ENCODE measurements around the gene SYNCRIP. TPM values are rescaled to one million over a fixed set of nuclear protein-coding genes. Genes with fewer than 3 reads are reported as not detected.
A peak's percentile ranks its signal among the peaks of the same experiment; 100 is the strongest.

The SYNCRIP gene
- total RNA-seq (10 to 100 TPM; 73.5 to 85.1 (median 80.5) TPM), total RNA-seq (58.9 to 414 (median 113) reads per million in 29 experiments)
- 81.2 TPM for total RNA-seq (2013)

DNA sequence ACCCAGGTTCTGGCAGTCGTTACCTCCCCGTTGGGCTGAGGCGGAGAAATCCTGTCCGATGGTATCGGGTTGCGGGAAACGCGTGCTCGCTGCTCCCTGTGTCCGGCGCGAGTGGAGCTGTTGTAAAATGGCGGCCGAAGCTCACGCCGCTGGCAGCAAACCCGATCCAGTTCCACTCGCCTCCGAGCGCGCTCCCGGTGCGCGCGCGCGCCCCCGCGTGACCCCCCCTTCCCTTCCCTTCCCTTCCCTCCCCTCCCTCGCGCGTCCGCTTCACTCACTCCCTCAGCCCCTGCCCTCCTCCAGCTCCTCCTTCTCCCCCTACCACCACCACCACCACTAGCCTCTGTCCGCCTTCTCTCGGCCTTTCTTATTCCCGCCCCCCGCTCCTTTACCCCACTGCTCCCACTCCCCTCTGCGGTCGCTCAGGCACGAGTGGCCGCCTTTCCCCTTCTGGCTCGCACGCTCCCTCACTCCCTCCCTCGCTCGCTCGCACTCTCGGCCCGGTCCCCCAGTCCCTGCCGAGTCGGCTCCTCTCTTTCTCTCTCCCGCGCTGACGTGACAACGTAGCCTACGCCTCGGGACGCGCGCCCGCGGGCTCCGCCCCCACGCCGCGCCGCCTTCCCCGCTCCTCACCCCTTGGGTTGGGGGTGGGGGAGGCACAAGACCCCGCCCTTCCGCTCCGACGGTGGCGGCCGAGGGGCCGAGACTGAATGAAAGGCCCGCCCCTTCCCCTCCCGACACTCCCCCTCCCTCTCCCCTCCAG is at the start of gene SYNCRIP:
Gene SYNCRIP (minus strand): TSS at position 113 of the 763 bp plus-strand sequence. CDS start 1,447 bp downstream, outside the sequence.
- H3K27me3 ChIP-seq (replicated peaks in 1 of 2; ENCODE audit: control insufficient read depth in 2 of 2, extremely low read depth in 1 of 2, insufficient read depth in 2 of 2, low read length in 1 of 2): no peaks in the 10 kb centered on the region
- H3K9me3 ChIP-seq: no peaks in the 10 kb centered on the region
- peak within 1 kb of the TSS; percentile 87 to 93 (median 91) for H3K4me3 Mint-ChIP-seq
- H3K27ac Mint-ChIP-seq: peak within 1 kb of the TSS; percentile 97 to 99
- peaks cover 12 to 27% of the 10 kb centered on the region in 2 experiments for H3K4me1 ChIP-seq (ENCODE audit: control insufficient read depth in 1 of 2, extremely low read depth in 1 of 2, insufficient read depth in 2 of 2, low read length in 2 of 2)
- ChIA-PET POLR2A (interaction anchor here (0.5 to 10.0 kb wide), 12 partner anchors 27 to 90 kb away, joined by 3 to 441 read pairs (median 5); partner anchors contain the start of gene SNX14 (in 1 of the 2)), CTCF (interaction anchor here in 1 of 2 donors (0.6 to 3.8 kb wide), 4 partner anchors 33 to 49 kb away, joined by 3 to 65 read pairs (median 6); partner anchors contain the start of gene SNX14)
- DNase-seq (peak; percentile 96 to 99 (median 98)), ATAC-seq (replicated peaks in 1 of 4) (peak; percentile 81 to 86 (median 82))
- peaks cover 30% of the 10 kb centered on the region for H3K36me3 Mint-ChIP-seq
- peaks cover 45 to 52% (median 48%) of the 10 kb centered on the region in 3 donors for H3K4me1 Mint-ChIP-seq
- H3K27me3 Mint-ChIP-seq: no peaks in the 10 kb centered on the region
- H3K4me3 ChIP-seq (ENCODE audit: control insufficient read depth in 1 of 2, extremely low read depth in 1 of 2, low read length in 1 of 2): peak within 1 kb of the TSS; percentile 93 to 100
- H3K27ac ChIP-seq (ENCODE audit: low read length): peak within 1 kb of the TSS; percentile 99
- peaks cover 4 to 16% of the 10 kb centered on the region in 2 donors for H3K36me3 ChIP-seq (ENCODE audit: control insufficient read depth in 2 of 2, extremely low read depth in 1 of 2, insufficient read depth in 1 of 2, low read length in 1 of 2)
- WGBS (ENCODE audit: insufficient coverage): 0% methylated on average over 54 of the region's 76 CpGs
- no peaks in the 10 kb centered on the region for H3K9me3 Mint-ChIP-seq

DNA sequence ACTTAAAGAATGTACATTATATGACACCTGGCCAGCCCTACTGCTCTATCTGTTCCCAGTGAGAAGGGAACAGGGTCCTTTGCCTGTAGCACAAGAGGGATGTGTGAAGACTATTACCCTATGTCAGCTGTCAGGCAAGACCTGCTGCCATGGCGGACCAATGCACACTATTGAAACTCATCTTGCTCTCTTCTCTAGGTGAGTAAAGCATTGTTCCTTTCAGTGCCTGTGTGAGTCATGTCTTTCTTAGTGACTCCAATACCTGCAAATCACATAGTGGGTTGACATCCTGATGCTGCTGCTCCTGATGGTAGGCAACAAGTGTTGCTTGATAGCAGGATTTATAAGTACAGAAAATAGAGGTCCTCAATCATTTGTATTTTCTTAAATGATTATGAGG is 48.8 kb upstream of the SYNCRIP start:
- H3K4me1 Mint-ChIP-seq: no peaks in the 10 kb centered on the region
- no peak overlapping the region for H3K27ac ChIP-seq (ENCODE audit: low read length)

DNA sequence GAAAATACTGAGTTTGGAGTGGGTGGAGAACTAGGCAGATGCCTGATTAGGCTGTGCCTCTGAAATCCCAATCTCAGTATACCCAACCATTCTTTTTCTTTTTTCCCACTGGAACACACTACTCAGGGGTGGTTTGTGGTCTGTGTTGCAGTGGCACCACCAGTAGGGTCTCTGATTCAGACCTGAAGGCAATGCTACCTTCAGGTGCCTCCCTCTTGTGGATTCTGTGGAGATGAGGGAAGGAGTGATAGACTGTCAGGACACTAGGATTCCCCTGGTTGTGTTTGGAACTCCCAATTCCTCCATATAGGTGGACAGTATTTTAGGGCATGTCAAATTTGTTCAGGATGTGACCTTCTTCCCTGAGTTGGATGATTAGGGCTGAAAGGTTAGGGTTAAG is 47.4 kb upstream of the SYNCRIP start:
- ATAC-seq (replicated peaks in 1 of 4) (no peak), DNase-seq (no peak)
- Histone ChIP-seq H3K27ac (ENCODE audit: low read length) (no peak overlapping the region), H3K36me3 (ENCODE audit: control insufficient read depth in 2 of 2, extremely low read depth in 1 of 2, insufficient read depth in 1 of 2, low read length in 1 of 2) (no peaks in the 10 kb centered on the region), H3K27me3 (replicated peaks in 1 of 2; ENCODE audit: control insufficient read depth in 2 of 2, extremely low read depth in 1 of 2, insufficient read depth in 2 of 2, low read length in 1 of 2) (peaks cover 0 to 3% of the 10 kb centered on the region in 2 experiments), H3K4me1 (ENCODE audit: control insufficient read depth in 1 of 2, extremely low read depth in 1 of 2, insufficient read depth in 2 of 2, low read length in 2 of 2) (no peaks in the 10 kb centered on the region), H3K9me3 (no peaks in the 10 kb centered on the region), H3K4me3 (ENCODE audit: control insufficient read depth in 1 of 2, extremely low read depth in 1 of 2, low read length in 1 of 2) (no peak overlapping the region)
- H3K4me1 Mint-ChIP-seq: no peaks in the 10 kb centered on the region
- H3K4me3 Mint-ChIP-seq: no peak overlapping the region
- no peak overlapping the region for H3K27ac Mint-ChIP-seq
- POLR2A ChIA-PET: interaction anchor here in 1 of 2 donors (0.6 kb wide), 1 partner anchor 50 kb away, joined by 3 read pairs; no protein-coding TSS in a partner anchor
- CTCF ChIA-PET: interaction anchor here in 1 of 2 donors (1.1 kb wide), 1 partner anchor 51 kb away, joined by 3 read pairs; no protein-coding TSS in a partner anchor
- H3K36me3 Mint-ChIP-seq: no peaks in the 10 kb centered on the region
- no peaks in the 10 kb centered on the region for H3K27me3 Mint-ChIP-seq
- no peaks in the 10 kb centered on the region for H3K9me3 Mint-ChIP-seq

More for the DNA sequence above, 48.8 kb upstream of the SYNCRIP start:
- Mint-ChIP-seq H3K27ac (no peak overlapping the region), H3K9me3 (peaks cover 0 to 2% (median under 1%) of the 10 kb centered on the region in 3 donors), H3K27me3 (no peaks in the 10 kb centered on the region), H3K36me3 (no peaks in the 10 kb centered on the region), H3K4me3 (no peak overlapping the region)
- no peaks in the 10 kb centered on the region for H3K27me3 ChIP-seq (replicated peaks in 1 of 2; ENCODE audit: control insufficient read depth in 2 of 2, extremely low read depth in 1 of 2, insufficient read depth in 2 of 2, low read length in 1 of 2)
- CTCF ChIA-PET: interaction anchor here in 1 of 2 donors (1.1 kb wide), 1 partner anchor 145 kb away, joined by 3 read pairs; no protein-coding TSS in a partner anchor
- H3K4me1 ChIP-seq (ENCODE audit: control insufficient read depth in 1 of 2, extremely low read depth in 1 of 2, insufficient read depth in 2 of 2, low read length in 2 of 2): no peaks in the 10 kb centered on the region
- POLR2A ChIA-PET: interaction anchor here in 1 of 2 donors (0.7 kb wide), 1 partner anchor 10 kb away, joined by 3 read pairs; no protein-coding TSS in a partner anchor
- ATAC-seq (replicated peaks in 1 of 4) (no peak), DNase-seq (no peak)
- H3K4me3 ChIP-seq (ENCODE audit: control insufficient read depth in 1 of 2, extremely low read depth in 1 of 2, low read length in 1 of 2): no peak overlapping the region
- no peaks in the 10 kb centered on the region for H3K36me3 ChIP-seq (ENCODE audit: control insufficient read depth in 2 of 2, extremely low read depth in 1 of 2, insufficient read depth in 1 of 2, low read length in 1 of 2)
- no peaks in the 10 kb centered on the region for H3K9me3 ChIP-seq
- 100% methylated on average over 1 of the region's 1 CpG for WGBS (ENCODE audit: insufficient coverage)

DNA sequence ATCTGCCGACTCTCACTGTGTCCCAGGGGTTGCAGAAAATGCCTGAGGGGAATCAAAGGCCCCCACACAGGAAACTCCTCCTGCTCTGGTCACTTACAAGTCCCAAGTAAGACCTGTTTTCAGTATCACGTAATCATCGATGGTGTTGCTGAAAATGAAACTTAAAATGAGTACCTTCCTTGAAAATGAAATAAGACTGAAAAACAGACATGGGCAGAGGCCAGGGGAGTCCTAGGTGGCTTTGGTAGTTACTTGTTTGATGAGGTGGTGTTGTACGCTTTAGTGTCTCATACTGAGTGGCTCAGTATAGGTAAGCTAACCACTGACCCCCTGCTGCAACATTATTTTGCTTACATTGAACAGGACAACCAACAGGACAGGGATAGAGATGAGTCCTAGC is 43.0 kb upstream of the SYNCRIP start:
- peaks cover 0 to 3% of the 10 kb centered on the region in 2 experiments for H3K27me3 ChIP-seq (replicated peaks in 1 of 2; ENCODE audit: control insufficient read depth in 2 of 2, extremely low read depth in 1 of 2, insufficient read depth in 2 of 2, low read length in 1 of 2)
- H3K27ac Mint-ChIP-seq: peak overlapping the region in 1 of 2 donors; percentile 18
- DNase-seq (no peak), ATAC-seq (replicated peaks in 1 of 4) (no peak)
- H3K9me3 ChIP-seq: no peaks in the 10 kb centered on the region
- H3K27ac ChIP-seq (ENCODE audit: low read length): no peak overlapping the region
- no peaks in the 10 kb centered on the region for H3K4me1 Mint-ChIP-seq
- ChIA-PET POLR2A (no interaction called here), CTCF (no interaction called here)
- H3K27me3 Mint-ChIP-seq: no peaks in the 10 kb centered on the region
- no peaks in the 10 kb centered on the region for H3K4me1 ChIP-seq (ENCODE audit: control insufficient read depth in 1 of 2, extremely low read depth in 1 of 2, insufficient read depth in 2 of 2, low read length in 2 of 2)
- no peaks in the 10 kb centered on the region for H3K36me3 ChIP-seq (ENCODE audit: control insufficient read depth in 2 of 2, extremely low read depth in 1 of 2, insufficient read depth in 1 of 2, low read length in 1 of 2)
- H3K36me3 Mint-ChIP-seq: no peaks in the 10 kb centered on the region
- 60% methylated on average over 1 of the region's 4 CpGs for WGBS (ENCODE audit: insufficient coverage)
- H3K4me3 ChIP-seq (ENCODE audit: control insufficient read depth in 1 of 2, extremely low read depth in 1 of 2, low read length in 1 of 2): no peak overlapping the region
- no peak overlapping the region for H3K4me3 Mint-ChIP-seq
- H3K9me3 Mint-ChIP-seq: no peaks in the 10 kb centered on the region

DNA sequence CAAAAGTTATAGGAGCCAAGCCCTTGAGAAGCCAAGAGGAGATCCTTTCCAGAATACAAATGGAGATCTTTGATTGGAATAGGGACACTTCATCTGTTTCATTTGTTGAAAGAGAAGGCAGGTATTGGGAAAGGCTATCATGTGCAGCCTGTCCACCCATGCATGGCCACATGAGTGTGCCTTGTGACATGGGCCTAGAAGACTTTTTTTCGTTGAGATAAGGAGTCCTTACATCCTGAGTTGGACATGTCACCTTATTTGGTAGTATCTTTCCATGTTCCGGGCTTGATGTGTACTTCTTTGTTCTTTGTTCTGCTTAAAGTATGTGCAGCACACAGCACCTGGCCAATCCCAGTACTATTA is 42.1 kb upstream of the SYNCRIP start:
- ChIA-PET POLR2A (no interaction called here), CTCF (interaction anchor here in 1 of 2 donors (0.6 kb wide), 1 partner anchor 13 kb away, joined by 4 read pairs; no protein-coding TSS in a partner anchor)
- Histone ChIP-seq H3K36me3 (ENCODE audit: control insufficient read depth in 2 of 2, extremely low read depth in 1 of 2, insufficient read depth in 1 of 2, low read length in 1 of 2) (no peaks in the 10 kb centered on the region), H3K27ac (ENCODE audit: low read length) (no peak overlapping the region), H3K4me3 (ENCODE audit: control insufficient read depth in 1 of 2, extremely low read depth in 1 of 2, low read length in 1 of 2) (no peak overlapping the region), H3K27me3 (replicated peaks in 1 of 2; ENCODE audit: control insufficient read depth in 2 of 2, extremely low read depth in 1 of 2, insufficient read depth in 2 of 2, low read length in 1 of 2) (peaks cover 0 to 3% of the 10 kb centered on the region in 2 experiments), H3K9me3 (no peaks in the 10 kb centered on the region), H3K4me1 (ENCODE audit: control insufficient read depth in 1 of 2, extremely low read depth in 1 of 2, insufficient read depth in 2 of 2, low read length in 2 of 2) (peaks cover 0 to under 1% of the 10 kb centered on the region in 2 experiments)
- no peaks in the 10 kb centered on the region for H3K27me3 Mint-ChIP-seq
- H3K36me3 Mint-ChIP-seq: no peaks in the 10 kb centered on the region
- H3K4me1 Mint-ChIP-seq: peaks cover 0 to 6% (median 5%) of the 10 kb centered on the region in 3 donors
- no CpG with 5 or more reads among the region's 2 CpGs for WGBS (ENCODE audit: insufficient coverage)
- H3K4me3 Mint-ChIP-seq: no peak overlapping the region
- no peak for ATAC-seq (replicated peaks in 1 of 4)
- H3K9me3 Mint-ChIP-seq: no peaks in the 10 kb centered on the region
- no peak for DNase-seq
- no peak overlapping the region for H3K27ac Mint-ChIP-seq

DNA sequence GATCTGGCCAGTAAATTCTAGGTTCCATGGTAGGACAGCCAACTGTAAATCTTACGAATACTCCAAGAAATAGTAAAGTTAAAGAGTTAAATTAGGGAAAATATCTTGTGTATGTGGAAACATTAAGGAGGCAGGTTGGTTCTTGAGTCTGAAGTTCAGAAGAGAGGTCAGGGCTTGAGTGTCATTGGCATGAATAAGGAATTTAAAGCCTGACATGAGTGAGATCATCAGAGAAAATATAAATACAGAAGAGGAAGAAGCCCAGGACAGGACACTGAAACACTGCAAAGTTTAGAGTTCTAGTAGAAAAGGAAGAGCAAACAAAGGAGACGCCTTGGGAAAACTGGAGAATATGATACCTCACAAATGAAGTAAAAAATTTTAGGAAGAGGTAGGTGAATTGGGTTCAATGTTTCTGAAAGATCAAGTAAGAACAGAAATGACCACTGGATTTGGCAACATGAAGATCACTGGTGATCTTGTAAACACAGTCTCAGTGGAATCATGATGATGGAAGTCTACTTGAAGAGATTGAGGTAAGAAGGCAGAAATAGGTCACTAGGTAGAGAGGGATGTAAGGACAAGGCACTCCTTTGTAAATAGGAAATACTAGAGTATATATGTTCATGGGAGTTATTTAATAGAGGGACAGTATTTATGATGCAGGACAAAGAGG is 41.6 kb upstream of the SYNCRIP start:
- ChIA-PET CTCF (no interaction called here), POLR2A (no interaction called here)
- Histone ChIP-seq H3K4me3 (ENCODE audit: control insufficient read depth in 1 of 2, extremely low read depth in 1 of 2, low read length in 1 of 2) (no peak overlapping the region), H3K9me3 (no peaks in the 10 kb centered on the region), H3K27ac (ENCODE audit: low read length) (no peak overlapping the region), H3K27me3 (replicated peaks in 1 of 2; ENCODE audit: control insufficient read depth in 2 of 2, extremely low read depth in 1 of 2, insufficient read depth in 2 of 2, low read length in 1 of 2) (peaks cover 0 to 3% of the 10 kb centered on the region in 2 experiments), H3K4me1 (ENCODE audit: control insufficient read depth in 1 of 2, extremely low read depth in 1 of 2, insufficient read depth in 2 of 2, low read length in 2 of 2) (peaks cover 1 to 5% of the 10 kb centered on the region in 2 experiments), H3K36me3 (ENCODE audit: control insufficient read depth in 2 of 2, extremely low read depth in 1 of 2, insufficient read depth in 1 of 2, low read length in 1 of 2) (no peaks in the 10 kb centered on the region)
- H3K27ac Mint-ChIP-seq: no peak overlapping the region
- 100% methylated on average over 1 of the region's 2 CpGs for WGBS (ENCODE audit: insufficient coverage)
- no peak overlapping the region for H3K4me3 Mint-ChIP-seq
- peaks cover 0 to 11% (median 10%) of the 10 kb centered on the region in 3 donors for H3K4me1 Mint-ChIP-seq
- H3K36me3 Mint-ChIP-seq: no peaks in the 10 kb centered on the region
- no peak for DNase-seq
- no peak for ATAC-seq (replicated peaks in 1 of 4)
- H3K27me3 Mint-ChIP-seq: no peaks in the 10 kb centered on the region
- no peaks in the 10 kb centered on the region for H3K9me3 Mint-ChIP-seq
